Naive B cell (primary cell): ENCODE results near the gene MSMB. TPM values are rescaled to one million over a fixed set of nuclear protein-coding genes. Genes with fewer than 3 reads are reported as not detected.

Source experiments
- polyA plus RNA-seq, 6 donors: library from polyadenylated mRNA; unstranded; fragments of 300-500 nt; fragmentation: Illumina TruSeq; gene quantifications; one replicate each; pipeline ENCODE4 v1.2.3, GENCODE V29; 2021; ENCODE audit warnings: low read depth in 6 of 6

The MSMB gene
- polyA plus RNA-seq, 6 donors from 2014 or later = not detected

Other genes starting within 250 kb of the MSMB start
- gene AGAP4, start 198.8 kb downstream of the MSMB start, polyA plus RNA-seq = 1 to 10 TPM in 2 of 6 donors, under 1 TPM in 3, not detected in 1; 0.18 to 3.4 (median 0.99) TPM
- 10 to 100 TPM; 45.0 to 60.0 (median 53.9) TPM for gene TIMM23, start 73.8 kb downstream of the MSMB start, polyA plus RNA-seq
- 100 to 1,000 TPM; 145 to 251 (median 154) TPM for gene NCOA4, start 15.6 kb downstream of the MSMB start, polyA plus RNA-seq
- gene ANTXRL, start 240.7 kb upstream of the MSMB start, polyA plus RNA-seq = not detected